Peyer's patch (tissue), 4 donors: Measurements from ENCODE around the gene ASTL.

Experiments used
- CTCF ChIP-seq, 6 experiments: fragments of 450-650 bp in 4 of 6; fragments of 200-600 bp in 2 of 6; sonication (generic) in 1 of 6; IDR thresholded peaks; one replicate each; pipeline ENCODE4 v1.5.1; 2017 to 2019; ENCODE audit warnings: antibody characterized with exemption in 6 of 6, mild to moderate bottlenecking in 3 of 6, moderate library complexity in 1 of 6
- POLR2A ChIP-seq, 2 donors: fragments of 450-650 bp; IDR thresholded peaks; one replicate each; pipeline ENCODE4 v1.5.1; 2017; ENCODE audit warnings: antibody characterized with exemption in 2 of 2, mild to moderate bottlenecking in 2 of 2, moderate library complexity in 2 of 2

GRCh38 chr2:96092951-96093350 is 45.4 kb downstream of the ASTL start:
- no peak for TF ChIP-seq CTCF (IDR thresholded peaks at IDR 0.05)
- TF ChIP-seq POLR2A (IDR thresholded peaks at IDR 0.05): no peak
